GM12801 (cell line): Measurements from ENCODE around the gene ZBTB44.

ENCODE experiments used
- TF ChIP-seq, protein P1 (sequence below): IDR thresholded peaks from one replicate; pipeline ENCODE4 v1.5.1; 2011; ENCODE audit warnings: control low read depth; ENCODE audit not compliant: insufficient read length; ENCODE audit errors: extremely low read depth

The ZBTB44 gene, protein sequence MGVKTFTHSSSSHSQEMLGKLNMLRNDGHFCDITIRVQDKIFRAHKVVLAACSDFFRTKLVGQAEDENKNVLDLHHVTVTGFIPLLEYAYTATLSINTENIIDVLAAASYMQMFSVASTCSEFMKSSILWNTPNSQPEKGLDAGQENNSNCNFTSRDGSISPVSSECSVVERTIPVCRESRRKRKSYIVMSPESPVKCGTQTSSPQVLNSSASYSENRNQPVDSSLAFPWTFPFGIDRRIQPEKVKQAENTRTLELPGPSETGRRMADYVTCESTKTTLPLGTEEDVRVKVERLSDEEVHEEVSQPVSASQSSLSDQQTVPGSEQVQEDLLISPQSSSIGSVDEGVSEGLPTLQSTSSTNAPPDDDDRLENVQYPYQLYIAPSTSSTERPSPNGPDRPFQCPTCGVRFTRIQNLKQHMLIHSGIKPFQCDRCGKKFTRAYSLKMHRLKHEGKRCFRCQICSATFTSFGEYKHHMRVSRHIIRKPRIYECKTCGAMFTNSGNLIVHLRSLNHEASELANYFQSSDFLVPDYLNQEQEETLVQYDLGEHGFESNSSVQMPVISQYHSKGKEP

DNA sequence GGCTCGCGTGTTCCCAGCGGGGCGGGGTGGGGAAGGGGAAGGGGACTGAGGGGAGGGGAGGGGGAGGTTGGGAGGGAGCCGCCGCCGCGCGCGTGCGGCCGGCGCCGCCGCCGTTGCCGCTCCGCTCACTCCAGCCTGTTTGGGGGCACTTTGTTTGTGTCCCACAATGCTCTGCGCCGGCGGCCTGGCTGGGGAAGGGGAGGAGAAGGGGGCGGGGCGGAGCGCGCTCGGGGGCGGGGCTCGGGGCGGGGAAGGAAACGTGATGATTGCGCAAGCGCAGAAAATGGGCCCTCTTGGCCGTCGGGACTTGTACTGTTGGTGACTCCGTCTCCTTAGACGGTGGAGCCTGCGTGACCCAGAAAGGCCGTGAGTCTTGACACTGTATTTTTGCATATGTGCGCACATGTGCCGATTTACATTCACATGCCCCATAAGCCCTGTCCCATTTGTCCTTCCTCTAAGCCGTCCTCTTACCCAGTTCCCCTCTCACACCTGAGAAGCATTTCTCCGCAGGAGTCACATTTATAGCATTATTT lies at the start of gene ZBTB44:
TSS of gene ZBTB44 (minus strand) at position 168 of the 536 bp plus-strand sequence. CDS start 53,044 bp downstream, outside the sequence.
- TF ChIP-seq, protein P1, sequence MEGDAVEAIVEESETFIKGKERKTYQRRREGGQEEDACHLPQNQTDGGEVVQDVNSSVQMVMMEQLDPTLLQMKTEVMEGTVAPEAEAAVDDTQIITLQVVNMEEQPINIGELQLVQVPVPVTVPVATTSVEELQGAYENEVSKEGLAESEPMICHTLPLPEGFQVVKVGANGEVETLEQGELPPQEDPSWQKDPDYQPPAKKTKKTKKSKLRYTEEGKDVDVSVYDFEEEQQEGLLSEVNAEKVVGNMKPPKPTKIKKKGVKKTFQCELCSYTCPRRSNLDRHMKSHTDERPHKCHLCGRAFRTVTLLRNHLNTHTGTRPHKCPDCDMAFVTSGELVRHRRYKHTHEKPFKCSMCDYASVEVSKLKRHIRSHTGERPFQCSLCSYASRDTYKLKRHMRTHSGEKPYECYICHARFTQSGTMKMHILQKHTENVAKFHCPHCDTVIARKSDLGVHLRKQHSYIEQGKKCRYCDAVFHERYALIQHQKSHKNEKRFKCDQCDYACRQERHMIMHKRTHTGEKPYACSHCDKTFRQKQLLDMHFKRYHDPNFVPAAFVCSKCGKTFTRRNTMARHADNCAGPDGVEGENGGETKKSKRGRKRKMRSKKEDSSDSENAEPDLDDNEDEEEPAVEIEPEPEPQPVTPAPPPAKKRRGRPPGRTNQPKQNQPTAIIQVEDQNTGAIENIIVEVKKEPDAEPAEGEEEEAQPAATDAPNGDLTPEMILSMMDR, result no peak

DNA sequence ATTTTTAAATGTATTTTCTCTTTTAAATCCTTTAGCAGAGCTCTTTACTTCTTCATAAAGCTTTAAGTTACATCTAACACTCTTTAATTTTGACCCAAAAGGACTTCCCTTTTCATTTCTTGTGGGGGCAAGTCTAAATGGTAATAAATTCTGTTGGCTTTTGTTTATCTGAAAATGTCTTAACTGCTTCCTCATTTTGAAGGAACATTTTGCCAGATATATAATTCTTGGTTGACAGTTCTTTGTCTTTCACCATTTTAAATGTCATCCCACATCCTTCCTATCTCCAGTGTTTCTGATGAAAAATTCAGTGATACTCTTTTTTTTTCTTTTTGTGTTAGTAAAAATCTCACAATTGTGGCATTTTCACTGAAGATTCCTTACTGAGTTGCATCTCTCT lies 44.7 kb upstream of the ZBTB44 start:
- TF ChIP-seq, protein P1, result no peak

DNA sequence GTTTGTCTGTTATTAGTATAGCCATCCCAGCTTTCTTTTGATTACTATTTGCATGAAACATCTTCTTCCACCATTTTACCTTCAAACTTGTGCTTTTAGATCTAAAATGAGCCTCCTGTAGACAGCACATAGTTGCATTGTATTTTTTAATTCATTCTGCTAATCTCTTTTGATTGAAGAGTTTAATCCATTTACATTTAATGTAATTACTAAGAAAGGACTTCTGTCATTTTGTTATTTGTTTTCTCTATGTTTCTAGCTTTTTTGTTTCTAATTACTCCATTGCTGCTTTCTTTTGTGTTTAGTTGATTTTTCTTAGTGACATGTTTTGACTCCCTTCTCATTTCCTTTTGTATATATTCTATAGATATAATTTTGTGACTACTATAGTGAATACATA lies 43.7 kb upstream of the ZBTB44 start:
- TF ChIP-seq, protein P1, result no peak

DNA sequence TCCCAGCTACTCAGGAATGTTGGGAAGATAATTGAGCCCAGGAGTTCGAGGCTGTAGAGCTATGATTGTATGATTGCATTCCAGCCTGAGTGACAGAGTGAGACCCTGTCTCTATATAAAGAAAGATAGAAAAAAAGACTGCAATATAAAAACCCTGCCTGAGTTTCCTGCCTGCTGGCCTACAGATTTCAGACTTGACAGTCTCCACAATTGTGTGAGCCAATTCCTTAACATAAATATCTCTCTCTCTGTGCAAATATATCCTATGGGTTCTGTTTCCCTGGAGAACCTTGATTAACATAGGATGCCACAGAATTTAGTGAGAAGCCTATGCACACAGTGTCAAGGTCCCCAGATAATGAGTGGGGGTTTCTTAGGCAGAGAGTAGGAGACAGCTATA lies 32.5 kb upstream of the ZBTB44 start:
- TF ChIP-seq, protein P1, result no peak

DNA sequence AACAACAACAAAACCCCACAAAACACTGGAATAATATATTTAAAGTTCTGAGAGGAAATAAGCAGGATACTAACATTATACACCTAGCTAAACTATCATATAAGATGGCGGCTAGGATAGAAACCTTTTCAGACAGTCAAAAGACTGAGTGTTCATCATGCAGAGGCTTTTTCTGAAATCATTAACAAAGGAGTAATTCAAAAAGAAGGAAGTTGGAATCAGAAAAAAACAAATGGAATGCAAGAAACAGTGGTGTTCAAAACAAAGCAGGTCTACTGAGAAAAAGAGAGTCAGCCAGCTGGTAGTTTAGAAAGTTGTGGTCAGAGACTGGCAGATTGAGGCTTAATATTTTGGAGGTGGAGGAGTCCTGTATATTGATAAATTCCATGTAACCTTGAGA lies 30.1 kb upstream of the ZBTB44 start:
- TF ChIP-seq, protein P1, result no peak

DNA sequence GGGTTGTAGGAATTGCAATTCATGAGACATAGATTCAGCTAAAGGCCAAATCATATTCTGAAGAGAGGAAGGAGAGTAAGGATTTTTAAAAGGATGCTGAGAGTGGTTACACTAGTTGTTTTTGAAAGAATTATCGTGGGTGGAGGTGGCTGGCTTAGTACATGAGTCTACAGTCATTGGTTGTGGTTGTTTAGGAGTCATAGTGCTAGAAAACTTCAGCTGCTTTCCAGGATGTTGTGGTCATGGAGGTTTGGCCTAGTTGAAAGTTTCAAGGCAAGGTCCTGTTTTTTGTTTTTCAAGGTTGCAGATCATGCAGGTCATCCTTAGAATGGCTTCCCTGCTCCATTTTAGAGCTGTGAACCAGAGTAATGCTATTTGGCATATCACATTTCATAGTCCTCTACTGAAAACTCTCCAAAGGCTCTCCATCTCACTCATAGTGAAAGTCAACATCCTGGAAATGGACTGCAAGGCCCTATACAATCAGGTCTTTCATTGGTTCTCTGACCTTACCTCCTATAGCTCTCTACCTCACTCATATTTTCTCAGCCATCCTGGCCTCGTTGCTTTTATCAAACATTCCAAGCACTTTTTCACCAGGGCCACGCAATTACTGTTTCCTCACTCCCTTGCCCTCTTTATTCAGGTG lies 26.1 kb upstream of the ZBTB44 start:
- TF ChIP-seq, protein P1, result no peak

DNA sequence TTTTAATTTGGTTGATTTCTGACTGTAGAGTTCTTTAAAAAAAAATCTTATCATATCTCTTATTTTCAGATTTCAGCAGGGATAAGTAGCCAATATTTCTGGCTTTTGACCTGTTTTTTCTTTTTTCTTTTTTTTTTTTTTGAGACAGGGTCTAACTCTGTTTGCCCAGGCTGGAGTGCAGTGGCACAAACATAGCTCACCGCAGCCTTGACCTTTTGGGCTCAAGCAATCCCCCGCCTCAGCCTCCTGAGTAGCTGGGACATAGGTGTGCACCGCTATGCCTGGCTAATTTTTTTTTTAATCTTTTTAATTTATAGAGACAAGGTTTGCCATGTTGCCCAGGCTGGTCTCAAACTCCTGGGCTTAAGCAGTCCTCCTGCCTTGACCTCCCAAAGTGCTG lies 23.9 kb upstream of the ZBTB44 start:
- TF ChIP-seq, protein P1, result no peak
